H1 (cell line): Measurements from ENCODE around the gene MAFF. TPM values are rescaled to one million over a fixed set of nuclear protein-coding genes. Genes with fewer than 3 reads are reported as not detected.

Source experiments
- KDM1A ChIP-seq: fragments of 200-600, 300-600 bp; sonication (generic); IDR thresholded peaks from 2 replicates; pipeline ENCODE4 v1.7.1; 2016; ENCODE audit warnings: mild to moderate bottlenecking, low read length, borderline replicate concordance
- POLR2AphosphoS5 ChIP-seq: IDR thresholded peaks from 2 replicates; pipeline ENCODE4 v1.6.1; 2011; ENCODE audit warnings: low read depth, low read length
- polyA plus RNA-seq, 7 experiments: library from polyadenylated mRNA; depleted of rRNA in 3 of 7; stranded (reverse) in 5 of 7; unstranded in 2 of 7; fragments of >200 nt in 5 of 7; fragments of 200-250 nt in 2 of 7; gene quantifications; 1 replicate in 5 of 7; 2 replicates in 1 of 7; 4 replicates in 1 of 7; pipeline versions ENCODE4 v1.2.1 to v1.2.3, GENCODE V29; 2011 to 2013; ENCODE audit warnings: missing spikeins in 2 of 7, mixed read lengths in 2 of 7
- total RNA-seq: library from RNA; stranded (reverse); fragmentation: NEBNext Ultra II Directional; extraction: Animal tissue kit (Norgen Biotek cat#: 25700); gene quantifications from 2 replicates; pipeline ENCODE4 v1.2.1, GENCODE V29; 2021
- TF ChIP-seq, protein P1 (sequence below): IDR thresholded peaks from 2 replicates; pipeline ENCODE4 v1.6.1; 2012; ENCODE audit warnings: inconsistent platforms

Gene MAFF
- total and polyA plus RNA-seq, 2 of the 8 experiments (the other 6 are each of a cell fraction or from before 2014, with no cell fraction given), result 1.5 to 6.3 TPM

- TF ChIP-seq KDM1A (no peak), POLR2AphosphoS5 (peak; percentile 65; the same call in 1 of the 2 replicates)
- TF ChIP-seq, protein P1, sequence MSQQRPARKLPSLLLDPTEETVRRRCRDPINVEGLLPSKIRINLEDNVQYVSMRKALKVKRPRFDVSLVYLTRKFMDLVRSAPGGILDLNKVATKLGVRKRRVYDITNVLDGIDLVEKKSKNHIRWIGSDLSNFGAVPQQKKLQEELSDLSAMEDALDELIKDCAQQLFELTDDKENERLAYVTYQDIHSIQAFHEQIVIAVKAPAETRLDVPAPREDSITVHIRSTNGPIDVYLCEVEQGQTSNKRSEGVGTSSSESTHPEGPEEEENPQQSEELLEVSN, result peak; percentile 61; the same call in 1 of the 2 replicates
Measured at GRCh38 chr22:38202437-38203089, 769 bp downstream of the MAFF start (continued).
